ENCODE results near the gene ADNP2. TPM values are rescaled to one million over a fixed set of nuclear protein-coding genes. Genes with fewer than 3 reads are reported as not detected.

The ADNP2 gene
- total and polyA plus RNA-seq, 2 of the 13 experiments (the other 11 are each of a cell fraction or from before 2014, with no cell fraction given) = 10.8 to 25.5 TPM

- TF ChIP-seq, protein P1, sequence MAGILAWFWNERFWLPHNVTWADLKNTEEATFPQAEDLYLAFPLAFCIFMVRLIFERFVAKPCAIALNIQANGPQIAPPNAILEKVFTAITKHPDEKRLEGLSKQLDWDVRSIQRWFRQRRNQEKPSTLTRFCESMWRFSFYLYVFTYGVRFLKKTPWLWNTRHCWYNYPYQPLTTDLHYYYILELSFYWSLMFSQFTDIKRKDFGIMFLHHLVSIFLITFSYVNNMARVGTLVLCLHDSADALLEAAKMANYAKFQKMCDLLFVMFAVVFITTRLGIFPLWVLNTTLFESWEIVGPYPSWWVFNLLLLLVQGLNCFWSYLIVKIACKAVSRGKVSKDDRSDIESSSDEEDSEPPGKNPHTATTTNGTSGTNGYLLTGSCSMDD (CRISPR knock-in tag; IDR thresholded peaks at IDR 0.05) = no peak
- no peak for TF ChIP-seq ZNF740 (CRISPR knock-in tag; IDR thresholded peaks at IDR 0.05)
- peak; percentile 49; the same call in 1 of the 2 replicates for TF ChIP-seq ZHX2 (IDR thresholded peaks at IDR 0.05; ENCODE audit: low read depth)
- TF ChIP-seq ZHX2 (CRISPR knock-in tag; IDR thresholded peaks at IDR 0.05; ENCODE audit: borderline replicate concordance) = no peak
- TF ChIP-seq PCBP2 (optimal IDR thresholded peaks at IDR 0.05; ENCODE audit: low read depth, low read length, poor library complexity, severe bottlenecking) = no peak
- TF ChIP-seq RFX5 (IDR thresholded peaks at IDR 0.05; ENCODE audit: low read depth, low read length) = peak; percentile 74; the same call in 1 of the 2 replicates
- TF ChIP-seq POLR2G (IDR thresholded peaks at IDR 0.05; ENCODE audit: low read depth, low read length) = peak; percentile 78
- 0 out of 2 replicates have a peak, but pooled peaks have one; percentile 38 for TF ChIP-seq HNRNPL (IDR thresholded peaks at IDR 0.05; ENCODE audit: low read depth, low read length)
- TF ChIP-seq CREB1 (IDR thresholded peaks at IDR 0.05) = peak; percentile 100
- TF ChIP-seq CREB1 (CRISPR knock-in tag; IDR thresholded peaks at IDR 0.05) = peak; percentile 96
- no peak for TF ChIP-seq ZSCAN5A (CRISPR knock-in tag; IDR thresholded peaks at IDR 0.05; ENCODE audit: borderline replicate concordance)
- TF ChIP-seq POLR2AphosphoS2 (IDR thresholded peaks at IDR 0.05; ENCODE audit: low read depth, low read length) = 0 out of 2 replicates have a peak, but pooled peaks have one; percentile 34
- peak; percentile 96 for TF ChIP-seq ATF2 (CRISPR knock-in tag; IDR thresholded peaks at IDR 0.05)
- TF ChIP-seq, protein P2, sequence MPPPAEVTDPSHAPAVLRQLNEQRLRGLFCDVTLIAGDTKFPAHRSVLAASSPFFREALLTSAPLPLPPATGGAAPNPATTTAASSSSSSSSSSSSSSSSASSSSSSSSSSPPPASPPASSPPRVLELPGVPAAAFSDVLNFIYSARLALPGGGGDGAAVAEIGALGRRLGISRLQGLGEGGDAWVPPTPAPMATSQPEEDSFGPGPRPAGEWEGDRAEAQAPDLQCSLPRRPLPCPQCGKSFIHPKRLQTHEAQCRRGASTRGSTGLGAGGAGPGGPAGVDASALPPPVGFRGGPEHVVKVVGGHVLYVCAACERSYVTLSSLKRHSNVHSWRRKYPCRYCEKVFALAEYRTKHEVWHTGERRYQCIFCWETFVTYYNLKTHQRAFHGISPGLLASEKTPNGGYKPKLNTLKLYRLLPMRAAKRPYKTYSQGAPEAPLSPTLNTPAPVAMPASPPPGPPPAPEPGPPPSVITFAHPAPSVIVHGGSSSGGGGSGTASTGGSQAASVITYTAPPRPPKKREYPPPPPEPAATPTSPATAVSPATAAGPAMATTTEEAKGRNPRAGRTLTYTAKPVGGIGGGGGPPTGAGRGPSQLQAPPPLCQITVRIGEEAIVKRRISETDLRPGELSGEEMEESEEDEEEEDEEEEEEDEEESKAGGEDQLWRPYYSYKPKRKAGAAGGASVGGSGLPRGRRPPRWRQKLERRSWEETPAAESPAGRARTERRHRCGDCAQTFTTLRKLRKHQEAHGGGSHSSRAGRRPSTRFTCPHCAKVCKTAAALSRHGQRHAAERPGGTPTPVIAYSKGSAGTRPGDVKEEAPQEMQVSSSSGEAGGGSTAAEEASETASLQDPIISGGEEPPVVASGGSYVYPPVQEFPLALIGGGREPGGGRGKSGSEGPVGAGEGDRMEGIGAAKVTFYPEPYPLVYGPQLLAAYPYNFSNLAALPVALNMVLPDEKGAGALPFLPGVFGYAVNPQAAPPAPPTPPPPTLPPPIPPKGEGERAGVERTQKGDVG (CRISPR knock-in tag; IDR thresholded peaks at IDR 0.05; ENCODE audit: borderline replicate concordance) = no peak
Measured at GRCh38 chr18:80108739-80109675, at the start of gene ADNP2 (continued).
